Effector memory CD4-positive, alpha-beta T cell (primary cell): ENCODE data around the gene ARHGAP25.

ENCODE experiments used
- DNase-seq, 3 donors: peaks; one replicate each; pipeline ENCODE4 v3.0.0-alpha.2; 2020
- H3K27ac ChIP-seq: 2 replicates; pipeline ENCODE4 v1.7.0; 2013; ENCODE audit warnings: mild to moderate bottlenecking, low read length, moderate library complexity; ENCODE audit not compliant: insufficient read depth, poor library complexity, severe bottlenecking
- H3K27me3 ChIP-seq: replicated peaks from 2 replicates; pipeline ENCODE4 v1.7.0; 2013; ENCODE audit warnings: mild to moderate bottlenecking, low read length; ENCODE audit not compliant: insufficient read depth, control insufficient read depth, poor library complexity, severe bottlenecking
- H3K36me3 ChIP-seq: 2 replicates; pipeline ENCODE4 v1.7.0; 2013; ENCODE audit warnings: mild to moderate bottlenecking, low read length, moderate library complexity; ENCODE audit not compliant: control insufficient read depth, insufficient read depth
- H3K4me1 ChIP-seq: 2 replicates; pipeline ENCODE4 v1.7.0; 2013; ENCODE audit warnings: low read length, mild to moderate bottlenecking; ENCODE audit not compliant: control insufficient read depth, insufficient read depth, poor library complexity, severe bottlenecking
- H3K4me3 ChIP-seq: 2 replicates; pipeline ENCODE4 v1.7.0; 2013; ENCODE audit warnings: low read length, low read depth, mild to moderate bottlenecking; ENCODE audit not compliant: insufficient read depth, poor library complexity, severe bottlenecking
- H3K9me3 ChIP-seq: 2 replicates; pipeline ENCODE4 v1.7.0; 2013; ENCODE audit warnings: mild to moderate bottlenecking, low read length, moderate library complexity; ENCODE audit not compliant: control insufficient read depth

ARHGAP25 gene

GRCh38 chr2:68750592-68751396 lies 16.2 kb downstream of the ARHGAP25 start:
- DNase-seq: no peak
- Histone ChIP-seq H3K4me1 (peaks cover 67% of the 10 kb centered on the region), H3K27ac (peak overlapping the region; percentile 59), H3K9me3 (no peaks in the 10 kb centered on the region), H3K4me3 (no peak overlapping the region), H3K27me3 (no peaks in the 10 kb centered on the region), H3K36me3 (peaks cover 6% of the 10 kb centered on the region)

GRCh38 chr2:68751397-68752339 lies 17.1 kb downstream of the ARHGAP25 start:
- no peaks in the 10 kb centered on the region for H3K9me3 ChIP-seq
- no peak overlapping the region for H3K4me3 ChIP-seq
- H3K4me1 ChIP-seq: peaks cover 69% of the 10 kb centered on the region
- peak overlapping the region; percentile 59 for H3K27ac ChIP-seq
- H3K36me3 ChIP-seq: no peaks in the 10 kb centered on the region
- DNase-seq: peak; percentile 76 to 88 (median 79)
- H3K27me3 ChIP-seq: no peaks in the 10 kb centered on the region

GRCh38 chr2:68753318-68753717 lies 18.7 kb downstream of the ARHGAP25 start:
- Histone ChIP-seq H3K27me3 (no peaks in the 10 kb centered on the region), H3K36me3 (no peaks in the 10 kb centered on the region), H3K4me1 (peaks cover 57% of the 10 kb centered on the region), H3K4me3 (no peak overlapping the region), H3K9me3 (no peaks in the 10 kb centered on the region), H3K27ac (peak overlapping the region; percentile 43)
- DNase-seq: no peak

DNA sequence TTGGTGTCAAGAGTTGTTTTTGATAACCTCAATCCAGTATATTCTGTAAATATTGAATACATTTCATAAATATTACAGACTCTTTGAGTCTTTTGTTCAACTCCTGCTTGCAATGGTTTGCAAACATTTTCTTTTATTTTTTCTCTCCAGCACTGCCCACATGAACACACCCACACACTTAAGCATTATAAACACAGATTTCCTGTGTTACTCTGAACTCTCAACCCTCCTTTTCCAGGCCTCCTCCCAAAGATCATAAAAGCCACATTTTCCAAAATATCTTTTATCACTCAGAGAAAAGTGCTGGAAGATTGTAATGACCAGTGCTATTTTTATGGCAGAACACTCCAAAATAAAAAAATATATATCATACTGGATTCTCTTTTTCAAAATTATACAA lies 20.5 kb downstream of the ARHGAP25 start:
- Histone ChIP-seq H3K27me3 (no peaks in the 10 kb centered on the region), H3K36me3 (no peaks in the 10 kb centered on the region), H3K27ac (peak overlapping the region; percentile 19), H3K4me3 (no peak overlapping the region), H3K4me1 (peaks cover 45% of the 10 kb centered on the region), H3K9me3 (no peaks in the 10 kb centered on the region)
- DNase-seq: no peak

GRCh38 chr2:68756178-68756577 lies 21.6 kb downstream of the ARHGAP25 start:
- Histone ChIP-seq H3K27me3 (no peaks in the 10 kb centered on the region), H3K4me1 (peaks cover 49% of the 10 kb centered on the region), H3K36me3 (no peaks in the 10 kb centered on the region), H3K27ac (no peak overlapping the region), H3K4me3 (no peak overlapping the region), H3K9me3 (no peaks in the 10 kb centered on the region)
- DNase-seq: no peak

DNA sequence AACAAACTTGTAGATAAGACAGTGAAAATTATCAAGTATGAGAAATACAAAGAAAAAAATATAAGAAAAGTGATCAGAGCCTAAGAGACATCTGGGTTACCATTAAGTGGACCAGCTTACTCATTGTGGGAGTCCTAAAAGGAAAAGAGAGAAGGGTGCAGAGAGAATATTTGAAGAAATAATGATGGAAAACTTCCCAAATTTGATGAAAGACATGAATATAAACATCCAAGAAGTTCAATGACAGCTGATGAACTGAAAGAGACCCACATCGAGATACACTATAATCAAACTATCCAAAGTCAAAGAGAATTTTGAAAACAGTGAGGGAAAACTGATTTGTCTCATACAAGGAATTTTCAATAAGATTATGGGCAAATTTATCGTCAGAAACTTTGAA lies 22.5 kb downstream of the ARHGAP25 start:
- peaks cover 44% of the 10 kb centered on the region for H3K4me1 ChIP-seq
- H3K4me3 ChIP-seq: no peak overlapping the region

GRCh38 chr2:68762100-68762499 lies 27.5 kb downstream of the ARHGAP25 start:
- Histone ChIP-seq H3K36me3 (no peaks in the 10 kb centered on the region), H3K9me3 (no peaks in the 10 kb centered on the region), H3K27ac (peak overlapping the region; percentile 81), H3K27me3 (no peaks in the 10 kb centered on the region), H3K4me3 (no peak overlapping the region), H3K4me1 (peaks cover 50% of the 10 kb centered on the region)
- DNase-seq: no peak

More for the DNA sequence above, 22.5 kb downstream of the ARHGAP25 start:
- no peak overlapping the region for H3K27ac ChIP-seq
- no peaks in the 10 kb centered on the region for H3K27me3 ChIP-seq
- no peak for DNase-seq
- H3K9me3 ChIP-seq: no peaks in the 10 kb centered on the region
- H3K36me3 ChIP-seq: no peaks in the 10 kb centered on the region

GRCh38 chr2:68762665-68763064 lies 28.1 kb downstream of the ARHGAP25 start:
- Histone ChIP-seq H3K4me3 (no peak overlapping the region), H3K36me3 (no peaks in the 10 kb centered on the region), H3K27me3 (no peaks in the 10 kb centered on the region), H3K27ac (peak overlapping the region; percentile 81), H3K9me3 (no peaks in the 10 kb centered on the region), H3K4me1 (peaks cover 56% of the 10 kb centered on the region)
- no peak for DNase-seq

GRCh38 chr2:68764041-68764805 lies 29.6 kb downstream of the ARHGAP25 start:
- Histone ChIP-seq H3K27me3 (no peaks in the 10 kb centered on the region), H3K36me3 (no peaks in the 10 kb centered on the region), H3K4me3 (peak overlapping the region; percentile 48), H3K27ac (peak overlapping the region; percentile 81), H3K4me1 (peaks cover 71% of the 10 kb centered on the region), H3K9me3 (no peaks in the 10 kb centered on the region)
- no peak for DNase-seq
